GM12878 (cell line): ENCODE measurements around the gene ERICH4. TPM values are rescaled to one million over a fixed set of nuclear protein-coding genes. Genes with fewer than 3 reads are reported as not detected.

Experiments
- ATAC-seq: fragments of 200-7000 bp; cut with Tn5 transposase; 3 replicates; pipeline ENCODE4 v1.9.1; 2020; ENCODE audit warnings: mild to moderate bottlenecking, moderate library complexity
- BruUV-seq: library from RNA; stranded (reverse); fragments of 400-500 nt; replicated peaks from 2 replicates; lab custom pipeline; 2021; lab: Mats Ljungman, UMichigan
- CTCF ChIA-PET: fragments of 300-600 bp; sonication (Branson Sonifier 250); formaldehyde crosslinking; extraction: SDS; loops from one replicate; lab custom pipeline; 2021; ENCODE audit warnings: inconsistent platforms; lab: Yijun Ruan, JAX
- POLR2A ChIA-PET: fragments of 350-600 bp; formaldehyde crosslinking; extraction: SDS; loops from one replicate; lab custom pipeline; 2021; ENCODE audit warnings: inconsistent platforms; lab: Charles Lee
- RAD21 ChIA-PET: fragments of 300-600 bp; sonication (Branson Sonifier 250); formaldehyde crosslinking; loops from one replicate; lab custom pipeline; 2023; ENCODE audit warnings: antibody characterized with exemption; ENCODE audit not compliant: unreplicated experiment; lab: Charles Lee
- SMC1A ChIA-PET: fragments of 300-600 bp; sonication (Branson Sonifier 250); formaldehyde crosslinking; loops from one replicate; lab custom pipeline; 2023; ENCODE audit not compliant: unreplicated experiment, uncharacterized antibody; lab: Charles Lee
- DNase-seq: peaks from one replicate; pipeline ENCODE4 v3.0.0-alpha.2; 2011; ENCODE audit warnings: low read depth, low spot score
- FAIRE-seq: peaks from 3 replicates; lab custom pipeline; 2011; peaks lifted over from hg19 to GRCh38; lab: Jason Lieb, UNC
- H2AFZ ChIP-seq: 2 replicates; pipeline ENCODE4 v1.6.0; 2011; ENCODE audit warnings: low read depth, low read length, control low read depth; ENCODE audit not compliant: control insufficient read depth
- H3K27ac ChIP-seq: 2 replicates; pipeline ENCODE4 v1.5.1; 2011; ENCODE audit warnings: control low read depth; ENCODE audit not compliant: control insufficient read depth, insufficient read depth
- H3K27me3 ChIP-seq, 2 experiments: replicated peaks in 1 of 2; 2 replicates each; pipeline versions ENCODE4 v1.6.0 to v1.6.1; 2011; ENCODE audit warnings: low read length in 1 of 2; ENCODE audit not compliant: control insufficient read depth in 2 of 2, insufficient read depth in 2 of 2
- H3K36me3 ChIP-seq, 2 experiments: 2 replicates each; pipeline ENCODE4 v1.5.1; 2011; ENCODE audit warnings: low read length in 1 of 2; ENCODE audit not compliant: control insufficient read depth in 2 of 2, insufficient read depth in 2 of 2
- H3K4me1 ChIP-seq: 2 replicates; pipeline ENCODE4 v1.6.1; 2011; ENCODE audit warnings: mild to moderate bottlenecking, low read length, moderate library complexity, mixed read lengths; ENCODE audit not compliant: control insufficient read depth, insufficient read depth
- H3K4me2 ChIP-seq: 2 replicates; pipeline ENCODE4 v1.6.0; 2011; ENCODE audit warnings: control low read depth; ENCODE audit not compliant: control insufficient read depth, insufficient read depth
- H3K4me3 ChIP-seq: fragments of 200-600 bp; sonication (generic); 2 replicates; pipeline ENCODE4 v1.5.1; 2016
- H3K79me2 ChIP-seq: 2 replicates; pipeline ENCODE4 v1.6.0; 2011; ENCODE audit warnings: low read length; ENCODE audit not compliant: control insufficient read depth, insufficient read depth
- H3K9ac ChIP-seq: 2 replicates; pipeline ENCODE4 v1.8.0; 2011; ENCODE audit warnings: low read length, control low read depth, mixed read lengths; ENCODE audit not compliant: control insufficient read depth, insufficient read depth
- H3K9me3 ChIP-seq: replicated peaks from 3 replicates; pipeline ENCODE4 v1.5.1; 2011; ENCODE audit warnings: mild to moderate bottlenecking, low read length; ENCODE audit not compliant: control insufficient read depth, insufficient read depth
- H4K20me1 ChIP-seq: 2 replicates; pipeline ENCODE4 v1.6.0; 2011; ENCODE audit not compliant: control insufficient read depth, insufficient read depth
- BHLHE40 ChIP-seq, 2 experiments: fragments of 450-650 bp in 1 of 2; IDR thresholded peaks; 2 replicates each; pipeline ENCODE4 v1.6.1; 2011 to 2017; ENCODE audit warnings: low read depth in 2 of 2, borderline replicate concordance in 1 of 2, improper control_type of control experiment in 1 of 2, low read length in 1 of 2, mild to moderate bottlenecking in 1 of 2
- BRCA1 ChIP-seq: IDR thresholded peaks from 2 replicates; pipeline ENCODE4 v1.6.1; 2011; ENCODE audit warnings: low read depth, low read length, improper control_type of control experiment
- CHD1 ChIP-seq: IDR thresholded peaks from 2 replicates; pipeline ENCODE4 v1.6.1; 2012; ENCODE audit warnings: low read depth, low read length, improper control_type of control experiment
- MYB ChIP-seq: fragments of 150-350 bp; IDR thresholded peaks from 2 replicates; pipeline ENCODE4 v1.6.1; 2014; ENCODE audit warnings: mild to moderate bottlenecking, low read depth, low read length, borderline replicate concordance
- NFYB ChIP-seq: IDR thresholded peaks from 2 replicates; pipeline ENCODE4 v1.6.1; 2011; ENCODE audit warnings: low read depth, mild to moderate bottlenecking, low read length, improper control_type of control experiment, moderate library complexity; ENCODE audit not compliant: insufficient read depth
- NR2C2 ChIP-seq: IDR thresholded peaks from 2 replicates; pipeline ENCODE4 v1.6.1; 2011; ENCODE audit warnings: borderline replicate concordance, low read depth; ENCODE audit not compliant: control insufficient read depth, insufficient read length
- POLR2A ChIP-seq: IDR thresholded peaks from 2 replicates; pipeline ENCODE4 v1.6.1; 2011; ENCODE audit warnings: low read depth, mild to moderate bottlenecking, low read length
- SREBF1 ChIP-seq: IDR thresholded peaks from 2 replicates; pipeline ENCODE4 v1.6.1; 2012; ENCODE audit warnings: mild to moderate bottlenecking, low read length
- SUZ12 ChIP-seq: fragments of 200-600 bp; sonication (generic); IDR thresholded peaks from one replicate; pipeline ENCODE4 v1.6.1; 2018; ENCODE audit warnings: antibody characterized with exemption, mild to moderate bottlenecking; ENCODE audit not compliant: unreplicated experiment
- TBL1XR1 ChIP-seq: IDR thresholded peaks from 2 replicates; pipeline ENCODE4 v1.6.1; 2012; ENCODE audit warnings: low read depth, low read length, improper control_type of control experiment
- WGBS: methylation state at CpG from one replicate; pipeline ENCODE4 v1.1.6; 2016; ENCODE audit warnings: low lambda C conversion rate; ENCODE audit not compliant: insufficient replicate concordance, insufficient coverage; ENCODE audit errors: missing lambda C conversion rate; 5-methylcytosine and 5-hydroxymethylcytosine counted together
- in situ Hi-C: fragments of 300-500 bp; cut with MboI; formaldehyde crosslinking; loops from 9 replicates; pipeline ENCODE4 v1.14.3; 2018; ENCODE audit warnings: mixed read lengths
- intact Hi-C: fragments of 100-400 bp; cut with micrococcal nuclease; formaldehyde crosslinking; loops from one replicate; pipeline ENCODE4 v1.14.2; 2022; ENCODE audit not compliant: unreplicated experiment
- polyA plus RNA-seq, 11 experiments: library from polyadenylated mRNA; depleted of rRNA in 4 of 11; unstranded in 6 of 11; stranded (reverse) in 5 of 11; fragments of >200 nt; fragmentation: Nextera tagmentation in 4 of 11; fragmentation: Illumina TruSeq in 1 of 11; extraction: Ambion mirVana in 4 of 11; extraction: Trizol in 1 of 11; gene quantifications; 1 replicate in 1 of 11; 2 replicates in 10 of 11; pipeline versions ENCODE4 v1.2.1 to v1.2.3, GENCODE V29; 2011 to 2016; ENCODE audit warnings: inconsistent platforms in 2 of 11, missing spikeins in 2 of 11, low read depth in 1 of 11
- total RNA-seq, 4 experiments: library from RNA; depleted of rRNA in 3 of 4; stranded (reverse); fragments of >200 nt in 3 of 4; fragmentation: Illumina TruSeq in 1 of 4; extraction: Trizol in 1 of 4; gene quantifications; 2 replicates each; pipeline versions ENCODE4 v1.2.1 to v1.2.3, GENCODE V29; 2013 to 2021
- TF ChIP-seq, protein P1 (sequence below): fragments of 450-650 bp; formaldehyde crosslinking; IDR thresholded peaks from 2 replicates; pipeline ENCODE4 v1.5.0; 2022; ENCODE audit warnings: mild to moderate bottlenecking, missing genetic modification characterization
- TF ChIP-seq, protein P2 (sequence below): IDR thresholded peaks from 2 replicates; pipeline ENCODE4 v1.6.1; 2012; ENCODE audit warnings: mild to moderate bottlenecking, low read depth, low read length
- TF ChIP-seq, protein P3 (sequence below): fragments of 450-650 bp; IDR thresholded peaks from 2 replicates; pipeline ENCODE4 v1.6.1; 2017; ENCODE audit warnings: mild to moderate bottlenecking, moderate library complexity

Gene ERICH4
- total and polyA plus RNA-seq, 10 of the 15 experiments (the other 5 are each of a cell fraction or from before 2014, with no cell fraction given), result not detected

DNA sequence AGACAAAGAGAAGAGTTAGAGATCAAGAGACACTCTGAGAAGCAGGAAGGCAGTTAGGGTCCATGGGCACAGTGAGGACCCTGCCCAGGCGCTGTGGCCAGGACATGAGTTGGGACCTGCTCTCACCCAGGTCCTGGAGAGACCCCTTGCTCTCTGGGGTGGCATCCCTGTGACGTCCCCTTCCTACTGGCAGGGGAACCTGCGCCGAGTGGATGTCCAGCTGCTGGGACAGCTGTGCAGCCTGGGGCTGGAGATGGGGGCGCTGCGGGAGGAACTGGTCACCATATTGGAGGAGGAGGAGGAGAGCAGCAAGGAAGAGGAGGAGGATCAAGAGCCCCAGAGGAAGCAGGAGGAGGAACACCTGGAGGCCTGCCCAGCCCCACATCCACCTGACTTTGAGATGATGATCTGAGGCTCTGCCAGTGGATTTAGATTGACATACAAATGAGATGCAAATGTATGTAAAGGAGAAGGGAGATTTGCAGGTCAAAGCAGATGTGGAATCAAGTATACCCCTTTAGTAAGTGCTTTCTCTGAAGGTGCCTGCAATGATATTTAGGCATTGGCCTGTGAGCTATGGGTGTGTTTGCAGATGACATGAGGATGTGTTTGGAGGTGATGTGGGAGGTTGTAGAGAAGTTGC lies 978 bp downstream of the ERICH4 start:
- H4K20me1 ChIP-seq, result no peaks in the 10 kb centered on the region
- ChIA-PET SMC1A (no interaction called here), RAD21 (no interaction called here), POLR2A (no interaction called here), CTCF (interaction anchor here (0.7 kb wide), 1 partner anchor 317 kb away, joined by 3 read pairs; no protein-coding TSS in a partner anchor)
- H3K4me1 ChIP-seq, result no peaks in the 10 kb centered on the region; the same call in 1 of the 2 replicates
- intact Hi-C loops (no loop called here), in situ Hi-C loops (loop anchor here (10.0 kb wide), 2 partner anchors 91 to 131 kb away; partner anchors contain the start of gene CEACAM21)
- H3K4me2 ChIP-seq, result no peak overlapping the region
- H3K36me3 ChIP-seq, result no peaks in the 10 kb centered on the region
- H3K27ac ChIP-seq, result no peak overlapping the region
- ATAC-seq (no peak), FAIRE-seq (no peak), DNase-seq (no peak)
- no peak overlapping the region for H3K9ac ChIP-seq
- H3K9me3 ChIP-seq, result no peaks in the 10 kb centered on the region
- BruUV-seq, result no TSS peak
- H3K27me3 ChIP-seq, result no peaks in the 10 kb centered on the region
- peaks cover under 1% of the 10 kb centered on the region for H3K79me2 ChIP-seq
- no peak overlapping the region for H2AFZ ChIP-seq
- no peak overlapping the region for H3K4me3 ChIP-seq
- 65% methylated on average over 6 of the region's 6 CpGs for WGBS
- TF ChIP-seq TBL1XR1 (no peak), BRCA1 (no peak), SREBF1 (no peak), POLR2A (no peak), CHD1 (no peak), SUZ12 (no peak), BHLHE40 (IDR thresholded peaks at IDR 0.05; ENCODE audit: borderline replicate concordance in 1 of 2, low read depth in 2 of 2, low read length in 1 of 2) (no peak), MYB (no peak), NFYB (no peak), NR2C2 (no peak)
- TF ChIP-seq, protein P1, sequence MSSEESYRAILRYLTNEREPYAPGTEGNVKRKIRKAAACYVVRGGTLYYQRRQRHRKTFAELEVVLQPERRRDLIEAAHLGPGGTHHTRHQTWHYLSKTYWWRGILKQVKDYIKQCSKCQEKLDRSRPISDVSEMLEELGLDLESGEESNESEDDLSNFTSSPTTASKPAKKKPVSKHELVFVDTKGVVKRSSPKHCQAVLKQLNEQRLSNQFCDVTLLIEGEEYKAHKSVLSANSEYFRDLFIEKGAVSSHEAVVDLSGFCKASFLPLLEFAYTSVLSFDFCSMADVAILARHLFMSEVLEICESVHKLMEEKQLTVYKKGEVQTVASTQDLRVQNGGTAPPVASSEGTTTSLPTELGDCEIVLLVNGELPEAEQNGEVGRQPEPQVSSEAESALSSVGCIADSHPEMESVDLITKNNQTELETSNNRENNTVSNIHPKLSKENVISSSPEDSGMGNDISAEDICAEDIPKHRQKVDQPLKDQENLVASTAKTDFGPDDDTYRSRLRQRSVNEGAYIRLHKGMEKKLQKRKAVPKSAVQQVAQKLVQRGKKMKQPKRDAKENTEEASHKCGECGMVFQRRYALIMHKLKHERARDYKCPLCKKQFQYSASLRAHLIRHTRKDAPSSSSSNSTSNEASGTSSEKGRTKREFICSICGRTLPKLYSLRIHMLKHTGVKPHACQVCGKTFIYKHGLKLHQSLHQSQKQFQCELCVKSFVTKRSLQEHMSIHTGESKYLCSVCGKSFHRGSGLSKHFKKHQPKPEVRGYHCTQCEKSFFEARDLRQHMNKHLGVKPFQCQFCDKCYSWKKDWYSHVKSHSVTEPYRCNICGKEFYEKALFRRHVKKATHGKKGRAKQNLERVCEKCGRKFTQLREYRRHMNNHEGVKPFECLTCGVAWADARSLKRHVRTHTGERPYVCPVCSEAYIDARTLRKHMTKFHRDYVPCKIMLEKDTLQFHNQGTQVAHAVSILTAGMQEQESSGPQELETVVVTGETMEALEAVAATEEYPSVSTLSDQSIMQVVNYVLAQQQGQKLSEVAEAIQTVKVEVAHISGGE (CRISPR knock-in tag), result no peak
- TF ChIP-seq, protein P2, sequence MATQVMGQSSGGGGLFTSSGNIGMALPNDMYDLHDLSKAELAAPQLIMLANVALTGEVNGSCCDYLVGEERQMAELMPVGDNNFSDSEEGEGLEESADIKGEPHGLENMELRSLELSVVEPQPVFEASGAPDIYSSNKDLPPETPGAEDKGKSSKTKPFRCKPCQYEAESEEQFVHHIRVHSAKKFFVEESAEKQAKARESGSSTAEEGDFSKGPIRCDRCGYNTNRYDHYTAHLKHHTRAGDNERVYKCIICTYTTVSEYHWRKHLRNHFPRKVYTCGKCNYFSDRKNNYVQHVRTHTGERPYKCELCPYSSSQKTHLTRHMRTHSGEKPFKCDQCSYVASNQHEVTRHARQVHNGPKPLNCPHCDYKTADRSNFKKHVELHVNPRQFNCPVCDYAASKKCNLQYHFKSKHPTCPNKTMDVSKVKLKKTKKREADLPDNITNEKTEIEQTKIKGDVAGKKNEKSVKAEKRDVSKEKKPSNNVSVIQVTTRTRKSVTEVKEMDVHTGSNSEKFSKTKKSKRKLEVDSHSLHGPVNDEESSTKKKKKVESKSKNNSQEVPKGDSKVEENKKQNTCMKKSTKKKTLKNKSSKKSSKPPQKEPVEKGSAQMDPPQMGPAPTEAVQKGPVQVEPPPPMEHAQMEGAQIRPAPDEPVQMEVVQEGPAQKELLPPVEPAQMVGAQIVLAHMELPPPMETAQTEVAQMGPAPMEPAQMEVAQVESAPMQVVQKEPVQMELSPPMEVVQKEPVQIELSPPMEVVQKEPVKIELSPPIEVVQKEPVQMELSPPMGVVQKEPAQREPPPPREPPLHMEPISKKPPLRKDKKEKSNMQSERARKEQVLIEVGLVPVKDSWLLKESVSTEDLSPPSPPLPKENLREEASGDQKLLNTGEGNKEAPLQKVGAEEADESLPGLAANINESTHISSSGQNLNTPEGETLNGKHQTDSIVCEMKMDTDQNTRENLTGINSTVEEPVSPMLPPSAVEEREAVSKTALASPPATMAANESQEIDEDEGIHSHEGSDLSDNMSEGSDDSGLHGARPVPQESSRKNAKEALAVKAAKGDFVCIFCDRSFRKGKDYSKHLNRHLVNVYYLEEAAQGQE, result no peak
- TF ChIP-seq, protein P3, sequence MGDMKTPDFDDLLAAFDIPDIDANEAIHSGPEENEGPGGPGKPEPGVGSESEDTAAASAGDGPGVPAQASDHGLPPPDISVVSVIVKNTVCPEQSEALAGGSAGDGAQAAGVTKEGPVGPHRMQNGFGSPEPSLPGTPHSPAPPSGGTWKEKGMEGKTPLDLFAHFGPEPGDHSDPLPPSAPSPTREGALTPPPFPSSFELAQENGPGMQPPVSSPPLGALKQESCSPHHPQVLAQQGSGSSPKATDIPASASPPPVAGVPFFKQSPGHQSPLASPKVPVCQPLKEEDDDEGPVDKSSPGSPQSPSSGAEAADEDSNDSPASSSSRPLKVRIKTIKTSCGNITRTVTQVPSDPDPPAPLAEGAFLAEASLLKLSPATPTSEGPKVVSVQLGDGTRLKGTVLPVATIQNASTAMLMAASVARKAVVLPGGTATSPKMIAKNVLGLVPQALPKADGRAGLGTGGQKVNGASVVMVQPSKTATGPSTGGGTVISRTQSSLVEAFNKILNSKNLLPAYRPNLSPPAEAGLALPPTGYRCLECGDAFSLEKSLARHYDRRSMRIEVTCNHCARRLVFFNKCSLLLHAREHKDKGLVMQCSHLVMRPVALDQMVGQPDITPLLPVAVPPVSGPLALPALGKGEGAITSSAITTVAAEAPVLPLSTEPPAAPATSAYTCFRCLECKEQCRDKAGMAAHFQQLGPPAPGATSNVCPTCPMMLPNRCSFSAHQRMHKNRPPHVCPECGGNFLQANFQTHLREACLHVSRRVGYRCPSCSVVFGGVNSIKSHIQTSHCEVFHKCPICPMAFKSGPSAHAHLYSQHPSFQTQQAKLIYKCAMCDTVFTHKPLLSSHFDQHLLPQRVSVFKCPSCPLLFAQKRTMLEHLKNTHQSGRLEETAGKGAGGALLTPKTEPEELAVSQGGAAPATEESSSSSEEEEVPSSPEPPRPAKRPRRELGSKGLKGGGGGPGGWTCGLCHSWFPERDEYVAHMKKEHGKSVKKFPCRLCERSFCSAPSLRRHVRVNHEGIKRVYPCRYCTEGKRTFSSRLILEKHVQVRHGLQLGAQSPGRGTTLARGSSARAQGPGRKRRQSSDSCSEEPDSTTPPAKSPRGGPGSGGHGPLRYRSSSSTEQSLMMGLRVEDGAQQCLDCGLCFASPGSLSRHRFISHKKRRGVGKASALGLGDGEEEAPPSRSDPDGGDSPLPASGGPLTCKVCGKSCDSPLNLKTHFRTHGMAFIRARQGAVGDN, result no peak
